ENCODE results near the gene AMBRA1.
"Not testable (repeated sequence)": the region's sequence is repeated elsewhere in the genome, so short reads cannot be mapped to it uniquely, and the experiment has no call there.

AMBRA1 gene

GRCh38 chr11:46390331-46391171 lies 203.3 kb downstream of the AMBRA1 start:
- DNase-seq = no peak

- DNase-seq = no peak
Measured at GRCh38 chr11:46389450-46390330, 204.1 kb downstream of the AMBRA1 start.

- DNase-seq = no peak
Measured at GRCh38 chr11:46388619-46389449, 205.0 kb downstream of the AMBRA1 start.

GRCh38 chr11:46387919-46388618 lies 205.8 kb downstream of the AMBRA1 start:
- DNase-seq = no peak

- DNase-seq = no peak
Measured at GRCh38 chr11:46387456-46387855, 206.4 kb downstream of the AMBRA1 start.

- no peak for DNase-seq
Measured at GRCh38 chr11:46386674-46387073, 207.1 kb downstream of the AMBRA1 start.

GRCh38 chr11:46386005-46386578 lies 207.7 kb downstream of the AMBRA1 start:
- no peak for DNase-seq

- no peak for DNase-seq
Measured at GRCh38 chr11:46385169-46386004, 208.4 kb downstream of the AMBRA1 start.

GRCh38 chr11:46383974-46384701 lies 209.7 kb downstream of the AMBRA1 start:
- no peak for DNase-seq

GRCh38 chr11:46383404-46383758 lies 210.4 kb downstream of the AMBRA1 start:
- DNase-seq = no peak

GRCh38 chr11:46382646-46383403 lies 211.0 kb downstream of the AMBRA1 start:
- no peak for DNase-seq

- no peak for DNase-seq
Measured at GRCh38 chr11:46381819-46382645, 211.8 kb downstream of the AMBRA1 start.

- no peak for DNase-seq
Measured at GRCh38 chr11:46381048-46381818, 212.6 kb downstream of the AMBRA1 start, which contains the start of gene MDK. Gene MDK (plus strand): TSS chr11:46381669. CDS start chr11:46382058, 389 bp downstream.

GRCh38 chr11:46380340-46381047 lies 213.3 kb downstream of the AMBRA1 start:
- DNase-seq = peak; percentile 31

- not testable (repeated sequence) for DNase-seq
Measured at GRCh38 chr11:46379482-46380293, 214.1 kb downstream of the AMBRA1 start.

All from central memory CD4-positive, alpha-beta T cell (primary cell).